Measurements from ENCODE around the gene TMEM17.

TMEM17 gene

DNA sequence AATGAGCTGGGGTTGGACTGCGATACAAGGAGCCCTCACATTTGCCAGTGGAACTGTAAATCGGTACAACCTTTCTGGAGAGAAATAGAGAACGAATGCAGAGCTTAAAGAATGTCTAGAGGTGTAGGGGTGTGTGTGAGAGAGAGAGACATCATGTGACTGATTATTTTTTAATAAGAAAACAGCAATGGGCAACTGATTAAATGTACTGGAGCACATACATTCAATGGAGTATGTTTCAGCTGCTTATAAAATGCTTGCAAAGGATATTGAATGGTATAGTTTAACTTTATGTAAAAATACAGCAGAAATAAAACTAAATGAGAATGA, 391 bp upstream of the TMEM17 start:
- DNase-seq: no peak

DNA sequence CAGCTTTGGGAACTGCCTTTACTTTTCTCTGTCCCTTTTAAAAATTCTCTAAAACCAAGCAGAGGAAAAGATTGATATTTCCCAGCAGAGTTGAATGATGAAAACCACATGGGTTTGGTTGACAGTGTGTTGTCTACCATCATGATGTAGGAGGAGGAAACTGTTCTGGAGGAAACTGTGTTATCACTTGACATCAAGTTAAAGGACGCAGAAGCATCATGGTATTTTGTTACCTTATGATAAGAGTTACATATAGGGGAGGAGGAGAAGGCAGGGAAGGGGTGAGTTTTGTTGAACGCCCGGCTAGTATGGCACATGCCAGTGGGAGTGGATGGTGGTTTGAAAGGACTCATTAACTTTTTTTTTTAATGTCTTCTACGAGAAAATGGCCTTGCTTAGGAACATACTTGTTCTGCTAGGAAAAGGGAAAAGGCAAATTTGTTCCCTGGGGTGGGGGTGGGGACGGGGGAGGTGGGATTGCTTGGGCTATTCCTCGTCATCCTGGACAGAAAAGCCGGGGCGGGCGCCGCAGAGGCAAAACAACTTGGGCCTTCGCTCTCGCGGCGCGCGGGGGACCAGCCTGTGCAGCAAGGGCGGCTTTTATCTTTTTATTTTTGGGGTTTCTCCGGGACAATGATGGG, 766 bp downstream of the TMEM17 start:
- DNase-seq: no peak

DNA sequence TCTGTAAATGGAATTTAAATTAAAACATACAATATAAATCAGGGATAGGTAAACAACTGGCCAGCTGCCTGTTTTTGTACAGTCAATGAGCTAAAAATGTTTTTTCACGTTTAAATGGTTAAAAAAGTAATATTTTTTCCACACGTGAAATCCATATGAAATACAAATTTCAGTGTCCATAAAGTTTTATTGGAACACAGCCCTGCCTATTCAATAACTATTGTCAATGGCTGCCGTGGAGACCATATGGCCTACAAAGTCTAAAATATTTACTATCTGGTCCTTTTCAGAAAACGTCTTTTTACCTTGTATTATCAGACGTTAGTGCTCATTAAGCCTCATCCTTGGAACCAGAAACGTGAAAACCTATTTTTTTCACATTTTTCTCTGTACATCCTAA, 1.3 kb downstream of the TMEM17 start:
- no peak for DNase-seq

GRCh38 chr2:62501794-62502500, 4.0 kb downstream of the TMEM17 start:
- no peak for DNase-seq

DNA sequence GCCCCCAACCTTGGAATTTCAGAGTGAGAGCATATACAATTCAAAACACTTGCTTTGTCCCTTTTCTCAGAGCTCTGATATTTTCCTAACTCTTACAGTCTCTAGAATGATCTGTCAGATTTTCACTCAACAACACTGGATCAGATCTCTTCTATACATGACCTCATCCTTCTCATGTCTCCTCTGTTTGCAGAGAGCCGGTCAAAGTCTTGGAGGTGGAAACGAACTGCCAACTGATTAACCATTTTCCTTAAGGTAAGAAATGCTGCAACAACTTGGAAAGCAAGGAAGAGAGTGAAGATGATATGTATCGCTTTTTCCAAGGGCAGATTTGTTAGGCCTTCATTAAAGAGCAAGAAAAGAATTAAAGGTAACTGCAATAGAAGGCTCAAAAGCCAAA, 4.9 kb downstream of the TMEM17 start:
- DNase-seq: no peak

GRCh38 chr2:62499430-62500060, 6.5 kb downstream of the TMEM17 start:
- no peak for DNase-seq

DNA sequence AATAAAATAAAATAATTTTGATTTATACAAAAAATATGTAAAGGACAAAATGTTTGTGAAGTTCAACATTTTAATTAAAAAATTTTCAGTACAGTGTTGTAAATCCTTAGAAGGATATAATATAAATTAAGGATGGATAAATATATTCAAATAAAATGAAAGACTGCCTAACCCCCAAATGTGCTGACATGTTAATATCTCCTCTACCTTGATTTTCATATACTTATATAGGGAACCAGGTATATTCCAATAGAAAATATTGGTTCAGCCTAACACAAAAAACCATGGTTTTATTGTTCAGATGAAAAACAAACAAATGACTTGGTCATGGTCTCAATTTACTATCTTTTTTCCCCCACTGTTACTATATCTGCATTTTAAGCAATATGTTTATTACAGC, 7.3 kb downstream of the TMEM17 start:
- DNase-seq: no peak

DNA sequence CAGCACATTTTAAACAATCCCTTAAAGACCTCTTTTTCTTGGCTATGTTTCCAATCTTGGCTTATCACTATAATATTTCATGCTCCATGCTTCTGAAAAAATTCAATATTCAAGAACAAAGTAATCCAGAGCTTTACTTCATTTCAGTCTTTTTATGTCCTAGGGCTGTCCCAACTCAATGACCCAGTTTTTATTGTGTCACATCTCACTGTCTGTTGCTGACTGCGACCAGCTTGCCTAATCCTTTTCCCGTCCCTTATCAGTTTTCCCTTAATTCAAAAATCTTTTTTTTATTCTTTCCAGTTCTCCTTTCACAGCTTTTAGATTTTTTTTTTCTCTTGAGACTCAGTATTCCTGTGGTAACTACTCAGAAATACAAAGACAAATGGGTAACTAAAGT, 10.2 kb downstream of the TMEM17 start:
- DNase-seq: no peak

- DNase-seq: no peak
Measured at GRCh38 chr2:62492048-62492447, 13.9 kb downstream of the TMEM17 start.

- DNase-seq: no peak
Measured at GRCh38 chr2:62489702-62490101, 16.3 kb downstream of the TMEM17 start.

DNA sequence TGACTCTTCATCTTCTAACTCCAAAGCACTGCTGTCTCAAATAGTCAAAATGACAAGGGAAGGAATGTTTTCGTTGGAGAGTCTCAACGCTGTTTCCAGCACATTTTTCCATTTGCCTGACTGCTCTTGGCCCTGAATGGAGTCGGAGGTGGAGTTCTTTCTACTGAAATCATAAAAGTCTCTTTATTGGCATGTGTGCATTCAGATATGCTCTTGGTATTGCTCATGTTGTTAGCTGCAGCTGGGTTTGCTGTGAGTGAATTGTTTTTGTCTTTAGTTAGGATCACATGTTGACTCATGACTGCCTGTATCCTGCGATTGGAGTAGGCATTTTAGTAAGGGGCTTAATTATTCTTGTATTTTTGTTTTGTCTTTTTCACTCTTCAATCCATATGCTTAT, 16.8 kb downstream of the TMEM17 start:
- DNase-seq: no peak

GRCh38 chr2:62486439-62486765, 19.6 kb downstream of the TMEM17 start:
- DNase-seq: no peak

DNA sequence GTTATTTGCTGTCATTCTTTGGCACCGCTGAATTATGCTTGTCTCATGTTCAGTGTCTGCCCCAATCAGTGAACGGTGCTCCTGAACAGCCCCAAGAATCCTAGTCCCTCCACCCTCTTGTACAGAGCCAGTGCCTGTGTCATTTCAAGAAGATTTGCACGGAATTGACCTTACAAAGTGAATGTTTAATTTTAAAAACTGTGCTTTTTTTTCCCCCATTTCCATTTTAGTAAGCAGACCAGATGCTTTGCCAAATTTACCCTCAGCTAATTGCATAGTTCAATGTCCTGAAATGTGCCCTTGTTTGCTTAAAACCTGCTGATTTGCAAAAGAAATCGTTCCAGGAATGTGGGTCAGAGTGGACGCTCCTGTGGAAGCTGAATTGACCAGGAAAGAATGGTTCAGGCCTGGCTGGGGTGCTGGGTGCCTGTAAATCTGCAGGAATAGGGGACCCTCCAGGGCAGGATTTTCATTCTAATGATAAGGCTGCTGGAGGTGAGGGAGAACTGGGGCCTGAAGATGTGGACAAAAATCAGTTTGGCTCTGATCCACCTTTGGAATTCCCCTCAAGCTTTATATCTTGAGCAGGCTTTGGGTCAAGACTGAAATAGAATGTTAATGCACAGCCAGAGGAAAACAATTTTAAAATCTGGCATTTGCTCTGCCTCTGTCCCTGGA, 20.1 kb downstream of the TMEM17 start:
- DNase-seq: no peak

- no peak for DNase-seq
Measured at GRCh38 chr2:62482558-62483352, 23.2 kb downstream of the TMEM17 start.

DNA sequence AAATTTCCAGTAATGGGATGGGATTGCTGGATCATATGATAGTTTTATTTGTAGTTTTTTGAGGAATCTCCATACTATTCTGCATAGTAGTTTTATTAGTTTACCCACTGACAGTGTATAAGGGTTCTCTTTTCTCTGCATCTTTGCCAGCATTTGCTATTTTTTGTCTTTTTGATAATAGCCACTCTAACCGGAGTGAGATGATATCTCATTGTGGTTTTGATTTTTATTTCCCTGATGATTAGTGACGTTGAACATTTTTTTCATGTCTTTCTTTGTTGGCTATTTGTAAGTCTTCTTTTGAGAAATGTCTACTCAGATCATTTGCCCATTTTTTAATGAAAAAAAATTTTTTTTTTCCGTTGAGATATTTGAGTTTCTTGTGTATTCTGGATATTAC, 26.1 kb downstream of the TMEM17 start:
- no peak for DNase-seq

GRCh38 chr2:62478093-62478580, 27.9 kb downstream of the TMEM17 start:
- DNase-seq: no peak

DNA sequence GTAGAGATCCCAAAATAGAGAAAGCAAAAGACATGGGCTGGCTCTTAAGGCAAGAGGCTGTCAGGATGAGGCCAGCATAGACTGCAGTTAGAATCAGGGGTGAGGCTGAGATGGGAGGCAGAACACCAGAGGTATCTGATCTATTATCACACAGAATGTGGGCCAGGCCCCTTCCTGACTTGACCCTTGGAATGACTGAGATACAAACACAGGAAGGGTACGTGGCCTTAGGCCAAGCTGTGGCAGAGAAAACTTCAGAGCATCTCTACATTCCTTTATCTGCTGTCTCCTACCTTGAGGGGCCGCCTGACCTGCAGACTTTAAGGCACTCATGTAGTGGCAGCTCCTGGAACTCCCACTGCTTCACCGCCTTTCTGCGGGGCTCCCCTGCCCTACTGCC, 28.4 kb downstream of the TMEM17 start:
- no peak for DNase-seq

DNA sequence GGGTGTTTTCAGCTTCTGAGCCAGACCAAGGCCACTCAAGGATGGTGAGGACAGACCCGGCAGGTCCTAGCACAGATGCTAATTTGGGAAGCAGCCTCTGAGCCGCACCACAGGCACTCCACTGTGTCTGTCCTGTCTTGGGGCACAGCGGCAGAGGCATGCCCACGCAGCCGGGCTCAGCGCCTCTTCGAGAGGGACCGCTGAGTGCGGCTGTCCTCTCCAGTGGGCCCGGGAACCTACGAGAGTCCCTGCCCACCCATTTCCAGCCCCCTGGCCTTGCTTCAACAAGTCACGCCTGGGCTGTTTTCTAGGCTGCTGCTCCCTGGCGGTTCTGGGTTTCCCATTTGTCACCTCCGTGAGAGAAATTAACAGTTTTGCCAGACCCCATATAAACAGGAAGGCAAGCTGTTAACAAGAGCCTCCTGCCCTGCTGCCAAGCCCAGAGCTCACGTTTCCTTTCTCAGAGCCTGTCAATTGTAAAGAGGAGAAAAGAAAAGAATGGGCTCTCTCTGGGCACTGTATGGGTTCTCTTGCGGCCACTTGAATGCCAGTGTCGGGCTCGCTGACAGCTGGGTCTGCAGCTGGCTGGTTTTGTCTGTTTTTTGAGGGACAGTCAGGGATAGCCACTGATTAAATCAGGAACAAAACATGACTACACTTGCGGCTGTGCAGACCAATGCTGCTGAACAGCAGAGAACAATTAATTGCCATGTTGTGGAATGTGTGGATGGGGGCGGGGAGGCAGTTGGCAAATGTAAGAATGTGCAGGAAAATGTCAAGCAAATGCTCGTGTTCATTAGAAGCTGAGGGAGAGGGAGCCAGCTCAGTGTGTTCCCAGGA, 30.6 kb downstream of the TMEM17 start:
- peak; percentile 29 for DNase-seq

DNA sequence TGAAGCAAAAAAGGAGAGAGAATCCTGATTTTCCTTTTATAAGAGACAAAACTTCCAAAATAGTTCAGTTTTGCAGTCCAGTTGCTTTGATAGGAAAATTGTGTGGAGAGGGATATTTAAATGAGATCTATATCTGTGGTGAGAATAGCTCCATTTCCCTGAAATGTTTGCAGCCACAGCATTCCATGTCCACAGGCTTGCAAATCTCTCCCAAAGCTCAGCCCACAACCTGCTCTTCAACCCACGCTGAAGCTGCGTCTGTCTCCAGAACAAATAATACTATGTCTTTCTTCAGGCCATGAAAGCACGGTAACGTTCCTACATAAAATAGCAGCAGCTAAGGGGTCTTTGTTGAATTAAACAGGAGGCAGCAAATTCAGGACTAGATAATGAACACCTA, 31.8 kb downstream of the TMEM17 start:
- DNase-seq: no peak

GRCh38 chr2:62473246-62473827, 32.7 kb downstream of the TMEM17 start:
- DNase-seq: no peak

GRCh38 chr2:62472312-62472711, 33.7 kb downstream of the TMEM17 start:
- DNase-seq: no peak

DNA sequence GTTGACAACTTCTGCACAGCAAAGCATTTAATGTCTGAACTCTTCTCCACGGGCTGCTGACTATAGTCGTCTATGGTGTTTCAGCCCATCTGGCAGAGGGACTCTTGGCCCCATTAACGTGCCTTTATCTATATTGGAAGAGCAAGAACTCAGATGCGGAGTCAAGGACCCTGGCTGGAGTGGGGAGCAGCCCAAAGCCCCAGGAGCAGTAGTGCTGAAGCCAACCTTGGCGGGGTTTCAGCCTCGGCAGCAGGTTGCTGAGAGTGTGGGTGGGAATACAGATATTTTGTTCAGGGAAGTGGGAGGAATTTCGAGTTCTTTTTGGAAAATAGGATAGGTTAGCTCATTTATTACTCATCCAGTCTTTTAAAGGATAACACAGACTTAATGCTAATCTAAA, 34.2 kb downstream of the TMEM17 start:
- peak; percentile 43 for DNase-seq

Measured in NCI-H2029 (cell line).